CD8-positive, alpha-beta memory T cell (primary cell): Measurements from ENCODE around the gene GPD2. TPM values are rescaled to one million over a fixed set of nuclear protein-coding genes. Genes with fewer than 3 reads are reported as not detected.
"Not testable (repeated sequence)": the region's sequence is repeated elsewhere in the genome, so short reads cannot be mapped to it uniquely, and the experiment has no call there.

ENCODE experiments used
- CTCF ChIA-PET: fragments of 350-600 bp; sonication (Branson Sonifier 250); formaldehyde crosslinking; loops from one replicate; lab custom pipeline; 2021; ENCODE audit warnings: antibody characterized with exemption; lab: Charles Lee
- POLR2A ChIA-PET: fragments of 350-600 bp; sonication (Branson Sonifier 250); formaldehyde crosslinking; loops from one replicate; lab custom pipeline; 2021; ENCODE audit warnings: antibody characterized with exemption; lab: Charles Lee
- DNase-seq, 5 donors: peaks; one replicate each; pipeline versions ENCODE4 v3.0.0 to v3.0.0-alpha.2; 2020 to 2022; ENCODE audit warnings: mixed read lengths in 1 of 5
- H3K27ac ChIP-seq: one replicate; pipeline ENCODE4 v1.7.0; 2013; ENCODE audit warnings: low read depth, mild to moderate bottlenecking, low read length, moderate library complexity
- H3K27me3 ChIP-seq: 2 replicates; pipeline ENCODE4 v1.7.0; 2013; ENCODE audit warnings: low read length, mild to moderate bottlenecking; ENCODE audit not compliant: insufficient read depth, poor library complexity, severe bottlenecking
- H3K36me3 ChIP-seq: 2 replicates; pipeline ENCODE4 v1.7.0; 2013; ENCODE audit warnings: mild to moderate bottlenecking, low read length, moderate library complexity; ENCODE audit not compliant: insufficient read depth
- H3K4me1 ChIP-seq: 2 replicates; pipeline ENCODE4 v1.7.0; 2013; ENCODE audit warnings: mild to moderate bottlenecking, low read length, moderate library complexity; ENCODE audit not compliant: insufficient read depth
- H3K4me3 ChIP-seq: 2 replicates; pipeline ENCODE4 v1.7.0; 2013; ENCODE audit warnings: mild to moderate bottlenecking, low read length
- H3K9me3 ChIP-seq: 2 replicates; pipeline ENCODE4 v1.7.0; 2013; ENCODE audit warnings: mild to moderate bottlenecking, low read length
- H3K27ac Mint-ChIP-seq, 8 donors: one replicate each; pipeline ENCODE4 v1.8.0; 2020 to 2021; ENCODE audit warnings: mixed read lengths in 8 of 8, mild to moderate bottlenecking in 6 of 8, inconsistent platforms in 3 of 8, moderate library complexity in 3 of 8
- H3K27me3 Mint-ChIP-seq, 2 donors: one replicate each; pipeline ENCODE4 v1.8.0; 2020 to 2021; ENCODE audit warnings: mixed read lengths in 2 of 2, mild to moderate bottlenecking in 1 of 2, moderate library complexity in 1 of 2
- H3K36me3 Mint-ChIP-seq, 3 donors: one replicate each; pipeline ENCODE4 v1.8.0; 2020 to 2021; ENCODE audit warnings: mixed read lengths in 3 of 3, inconsistent platforms in 1 of 3, mild to moderate bottlenecking in 1 of 3
- H3K4me1 Mint-ChIP-seq, 3 donors: one replicate each; pipeline ENCODE4 v1.8.0; 2020 to 2021; ENCODE audit warnings: mixed read lengths in 3 of 3, inconsistent platforms in 1 of 3, mild to moderate bottlenecking in 1 of 3
- H3K4me3 Mint-ChIP-seq, 7 donors: one replicate each; pipeline ENCODE4 v1.8.0; 2020 to 2021; ENCODE audit warnings: mixed read lengths in 7 of 7, mild to moderate bottlenecking in 6 of 7, moderate library complexity in 4 of 7, inconsistent platforms in 2 of 7
- H3K9me3 Mint-ChIP-seq, 5 donors: one replicate each; pipeline ENCODE4 v1.8.0; 2020 to 2022; ENCODE audit warnings: mixed read lengths in 5 of 5, mild to moderate bottlenecking in 3 of 5, moderate library complexity in 2 of 5, inconsistent platforms in 1 of 5
- polyA plus RNA-seq: library from polyadenylated mRNA; unstranded; fragments of 300-500 nt; fragmentation: Illumina TruSeq; gene quantifications from one replicate; pipeline ENCODE4 v1.2.3, GENCODE V29; 2021
- total RNA-seq, 2 experiments: library from RNA; stranded (reverse); gene quantifications; one replicate each; pipeline ENCODE4 v1.2.3, GENCODE V29; 2021

Gene GPD2
- total and polyA plus RNA-seq, 3 experiments from 2014 or later = 10.1 to 44.3 (median 38.9) TPM

GRCh38 chr2:156600196-156600595 lies 164.0 kb downstream of the GPD2 start:
- POLR2A ChIA-PET = no interaction called here
- no peaks in the 10 kb centered on the region for H3K27me3 ChIP-seq
- H3K9me3 Mint-ChIP-seq = no peaks in the 10 kb centered on the region
- DNase-seq = no peak
- no peaks in the 10 kb centered on the region for H3K4me1 Mint-ChIP-seq
- H3K9me3 ChIP-seq = no peaks in the 10 kb centered on the region
- H3K4me1 ChIP-seq = no peaks in the 10 kb centered on the region
- H3K36me3 Mint-ChIP-seq = no peaks in the 10 kb centered on the region
- no peaks in the 10 kb centered on the region for H3K36me3 ChIP-seq
- no peak overlapping the region for H3K4me3 Mint-ChIP-seq
- CTCF ChIA-PET = no interaction called here
- peaks cover 11 to 13% of the 10 kb centered on the region in 2 donors for H3K27me3 Mint-ChIP-seq
- no peak overlapping the region for H3K27ac ChIP-seq
- no peak overlapping the region for H3K27ac Mint-ChIP-seq
- no peak overlapping the region for H3K4me3 ChIP-seq

GRCh38 chr2:156601855-156602551 lies 165.8 kb downstream of the GPD2 start:
- Mint-ChIP-seq H3K27me3 (peaks cover 16 to 23% of the 10 kb centered on the region in 2 donors), H3K4me3 (no peak overlapping the region)

GRCh38 chr2:156602552-156602933 lies 166.4 kb downstream of the GPD2 start:
- ChIA-PET CTCF (no interaction called here), POLR2A (no interaction called here)
- no peaks in the 10 kb centered on the region for H3K9me3 ChIP-seq
- H3K27ac ChIP-seq = no peak overlapping the region
- Mint-ChIP-seq H3K4me1 (no peaks in the 10 kb centered on the region), H3K27ac (no peak overlapping the region), H3K36me3 (peaks cover 0 to 1% (median 0%) of the 10 kb centered on the region in 3 donors), H3K27me3 (peaks cover 16 to 23% of the 10 kb centered on the region in 2 donors), H3K4me3 (no peak overlapping the region), H3K9me3 (no peaks in the 10 kb centered on the region)
- no peaks in the 10 kb centered on the region for H3K27me3 ChIP-seq
- H3K36me3 ChIP-seq = no peaks in the 10 kb centered on the region
- no peak for DNase-seq
- H3K4me3 ChIP-seq = no peak overlapping the region
- no peaks in the 10 kb centered on the region for H3K4me1 ChIP-seq

More at GRCh38 chr2:156601855-156602551, 165.8 kb downstream of the GPD2 start:
- Histone ChIP-seq H3K4me3 (no peak overlapping the region), H3K27me3 (no peaks in the 10 kb centered on the region), H3K36me3 (no peaks in the 10 kb centered on the region), H3K9me3 (no peaks in the 10 kb centered on the region), H3K27ac (no peak overlapping the region), H3K4me1 (no peaks in the 10 kb centered on the region)
- POLR2A ChIA-PET = no interaction called here
- CTCF ChIA-PET = no interaction called here
- peaks cover 0 to 1% (median 0%) of the 10 kb centered on the region in 3 donors for H3K36me3 Mint-ChIP-seq
- no peak for DNase-seq
- H3K4me1 Mint-ChIP-seq = no peaks in the 10 kb centered on the region
- H3K27ac Mint-ChIP-seq = no peak overlapping the region
- H3K9me3 Mint-ChIP-seq = no peaks in the 10 kb centered on the region

GRCh38 chr2:156615836-156616322 lies 179.7 kb downstream of the GPD2 start:
- H3K4me3 Mint-ChIP-seq = no peak overlapping the region
- no peaks in the 10 kb centered on the region for H3K27me3 ChIP-seq
- H3K36me3 ChIP-seq = no peaks in the 10 kb centered on the region
- no peaks in the 10 kb centered on the region for H3K4me1 ChIP-seq
- no peaks in the 10 kb centered on the region for H3K36me3 Mint-ChIP-seq
- H3K27me3 Mint-ChIP-seq = peaks cover 5 to 15% of the 10 kb centered on the region in 2 donors
- POLR2A ChIA-PET = no interaction called here
- DNase-seq = no peak
- H3K9me3 ChIP-seq = no peaks in the 10 kb centered on the region
- H3K4me3 ChIP-seq = no peak overlapping the region
- H3K9me3 Mint-ChIP-seq = no peaks in the 10 kb centered on the region
- H3K4me1 Mint-ChIP-seq = no peaks in the 10 kb centered on the region
- H3K27ac ChIP-seq = no peak overlapping the region
- H3K27ac Mint-ChIP-seq = no peak overlapping the region
- CTCF ChIA-PET = no interaction called here

DNA sequence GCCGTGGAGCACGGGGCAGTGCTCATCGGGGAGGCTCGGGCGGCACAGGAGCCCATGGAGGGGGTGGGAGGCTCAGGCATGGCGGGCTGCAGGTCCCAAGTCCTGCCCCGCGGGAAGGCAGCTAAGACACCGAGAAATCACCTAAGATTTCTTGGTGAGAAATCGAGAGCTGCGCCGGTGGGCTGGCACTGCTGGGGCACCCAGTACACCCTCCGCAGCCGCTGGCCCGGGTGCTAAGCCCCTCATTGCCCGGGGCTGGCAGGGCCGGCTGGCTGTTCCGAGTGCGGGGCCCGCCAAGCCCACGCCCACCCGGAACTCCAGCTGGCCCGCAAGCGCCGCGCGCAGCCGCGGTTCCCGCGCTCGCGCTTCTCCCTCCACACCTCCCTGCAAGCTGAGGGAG lies 181.9 kb downstream of the GPD2 start:
- H3K27ac ChIP-seq, H3K27me3 ChIP-seq, H3K36me3 Mint-ChIP-seq, H3K4me1 ChIP-seq, H3K4me3 ChIP-seq, H3K36me3 ChIP-seq, H3K9me3 ChIP-seq, H3K27ac Mint-ChIP-seq, DNase-seq, H3K4me1 Mint-ChIP-seq, POLR2A ChIA-PET, H3K4me3 Mint-ChIP-seq, H3K9me3 Mint-ChIP-seq: not testable (repeated sequence)
- CTCF ChIA-PET = interaction anchor here (0.7 kb wide), 1 partner anchor 11 kb away, joined by 3 read pairs; no protein-coding TSS in a partner anchor
- peaks cover 9 to 32% of the 10 kb centered on the region in 2 donors for H3K27me3 Mint-ChIP-seq

DNA sequence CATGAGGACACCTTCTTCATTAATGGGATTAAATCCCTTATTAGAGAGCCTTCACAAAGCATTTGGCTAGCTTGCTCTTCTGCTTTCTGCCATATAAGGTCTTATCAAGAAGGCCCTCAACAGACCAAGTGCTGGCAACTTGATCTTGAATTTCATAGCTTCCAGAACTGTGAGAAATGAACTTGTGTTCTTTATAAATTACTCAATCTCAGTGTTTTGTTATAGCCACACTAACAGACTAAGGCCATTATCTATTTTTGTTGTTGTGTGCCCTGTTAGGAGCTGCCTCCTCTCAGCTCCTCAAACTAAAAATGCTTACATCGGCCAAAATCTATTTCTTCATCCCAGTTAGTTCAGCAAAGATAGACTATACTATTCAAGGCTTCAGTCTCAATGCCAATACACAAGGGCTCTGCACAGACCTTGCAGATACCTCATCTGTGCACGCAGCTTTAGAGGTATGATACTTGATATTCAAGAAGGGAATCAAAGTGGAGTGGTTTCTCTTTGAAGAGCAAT lies 182.9 kb downstream of the GPD2 start:
- no peaks in the 10 kb centered on the region for H3K9me3 ChIP-seq

GRCh38 chr2:156622491-156622890 lies 186.3 kb downstream of the GPD2 start:
- H3K27ac ChIP-seq = no peak overlapping the region
- no peaks in the 10 kb centered on the region for H3K27me3 ChIP-seq
- no peak for DNase-seq
- POLR2A ChIA-PET = no interaction called here
- Mint-ChIP-seq H3K27ac (no peak overlapping the region), H3K4me3 (no peak overlapping the region), H3K9me3 (peaks cover 0 to 8% (median 5%) of the 10 kb centered on the region in 5 donors), H3K27me3 (peaks cover 9 to 33% of the 10 kb centered on the region in 2 donors), H3K4me1 (no peaks in the 10 kb centered on the region), H3K36me3 (no peaks in the 10 kb centered on the region)
- no peak overlapping the region for H3K4me3 ChIP-seq
- H3K9me3 ChIP-seq = no peaks in the 10 kb centered on the region
- CTCF ChIA-PET = no interaction called here
- H3K4me1 ChIP-seq = no peaks in the 10 kb centered on the region
- no peaks in the 10 kb centered on the region for H3K36me3 ChIP-seq

More for the DNA sequence above, 182.9 kb downstream of the GPD2 start:
- Histone ChIP-seq H3K36me3 (no peaks in the 10 kb centered on the region), H3K27me3 (no peaks in the 10 kb centered on the region), H3K27ac (no peak overlapping the region), H3K4me1 (no peaks in the 10 kb centered on the region), H3K4me3 (no peak overlapping the region)
- H3K4me1 Mint-ChIP-seq = no peaks in the 10 kb centered on the region
- ChIA-PET POLR2A (no interaction called here), CTCF (no interaction called here)
- H3K36me3 Mint-ChIP-seq = no peaks in the 10 kb centered on the region
- H3K9me3 Mint-ChIP-seq = peaks cover 0 to 2% (median 0%) of the 10 kb centered on the region in 5 donors
- H3K27ac Mint-ChIP-seq = no peak overlapping the region
- H3K27me3 Mint-ChIP-seq = peaks cover 6 to 28% of the 10 kb centered on the region in 2 donors
- no peak for DNase-seq
- no peak overlapping the region for H3K4me3 Mint-ChIP-seq

DNA sequence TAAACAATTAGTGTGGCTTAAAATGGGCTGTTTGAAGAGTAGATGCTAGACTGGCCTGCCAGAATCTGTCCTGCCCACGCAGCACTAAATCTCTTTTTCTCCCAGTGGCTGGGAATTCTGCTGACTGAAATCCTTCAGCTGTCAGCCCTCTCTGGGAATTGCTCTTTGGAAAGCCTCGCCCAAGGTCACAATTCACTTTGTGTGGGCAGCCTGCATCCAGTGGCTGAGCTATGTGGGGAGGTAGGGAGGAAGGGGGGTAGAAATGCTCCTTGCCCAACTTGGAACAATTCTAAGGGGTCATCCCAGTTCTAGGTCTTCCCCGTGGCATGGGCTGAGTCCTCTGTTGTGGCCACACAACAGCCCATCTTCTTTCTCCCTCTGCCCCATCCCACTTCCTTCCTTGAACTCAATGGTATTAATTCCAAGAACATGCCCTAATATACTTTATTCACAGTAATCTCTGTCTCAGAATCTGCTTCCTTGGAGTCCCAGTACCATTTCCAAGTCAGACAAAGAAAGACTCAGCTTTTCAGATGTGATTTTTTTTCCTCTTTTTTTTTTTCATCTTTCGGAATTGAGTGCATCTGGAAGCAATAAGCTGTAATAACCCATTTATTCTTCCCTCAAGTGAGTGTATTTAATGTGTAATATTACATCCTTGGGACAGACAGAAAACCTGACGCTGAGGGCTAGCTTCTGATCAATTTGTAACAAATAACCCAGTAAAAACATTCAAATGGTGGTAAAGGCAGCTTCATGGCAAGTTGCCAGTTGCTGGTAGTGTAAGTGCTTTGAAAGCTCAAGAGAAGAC lies 189.4 kb downstream of the GPD2 start:
- no peak for DNase-seq
- Histone ChIP-seq H3K9me3 (no peaks in the 10 kb centered on the region), H3K4me3 (no peak overlapping the region), H3K27ac (no peak overlapping the region), H3K4me1 (no peaks in the 10 kb centered on the region), H3K27me3 (no peaks in the 10 kb centered on the region), H3K36me3 (no peaks in the 10 kb centered on the region)
- ChIA-PET POLR2A (no interaction called here), CTCF (no interaction called here)
- Mint-ChIP-seq H3K4me3 (no peak overlapping the region), H3K9me3 (peaks cover 0 to 8% (median 5%) of the 10 kb centered on the region in 5 donors), H3K36me3 (no peaks in the 10 kb centered on the region), H3K4me1 (no peaks in the 10 kb centered on the region), H3K27me3 (peaks cover 9 to 38% of the 10 kb centered on the region in 2 donors), H3K27ac (no peak overlapping the region)
